Left lung (tissue), 10 donors: ENCODE results near the gene CSNK1E. TPM values are rescaled to one million over a fixed set of nuclear protein-coding genes. Genes with fewer than 3 reads are reported as not detected.
"Not testable (repeated sequence)": the region's sequence is repeated elsewhere in the genome, so short reads cannot be mapped to it uniquely, and the experiment has no call there.

Experiments used
- ATAC-seq: fragments of 200-7000 bp; cut with Tn5 transposase; one replicate; pipeline ENCODE4 v1.9.1; 2020; ENCODE audit warnings: moderate library complexity
- DNase-seq, 4 donors: peaks; one replicate each; pipeline ENCODE4 v3.0.0-alpha.2; 2013 to 2020
- H3K27ac ChIP-seq, 2 donors: fragments of 200-600 bp; sonication (generic) in 1 of 2; one replicate each; pipeline versions ENCODE4 v1.5.0 to v1.8.0; 2020 to 2021
- H3K27me3 ChIP-seq, 2 donors: fragments of 200-600 bp; sonication (generic) in 1 of 2; one replicate each; pipeline versions ENCODE4 v1.5.0 to v1.8.0; 2020 to 2021
- H3K36me3 ChIP-seq, 2 donors: fragments of 200-600 bp; sonication (generic) in 1 of 2; one replicate each; pipeline versions ENCODE4 v1.5.0 to v1.8.0; 2020 to 2021
- H3K4me1 ChIP-seq, 2 donors: fragments of 200-600 bp; one replicate each; pipeline ENCODE4 v1.8.0; 2021
- H3K4me3 ChIP-seq, 2 donors: fragments of 200-600 bp; sonication (generic) in 1 of 2; one replicate each; pipeline versions ENCODE4 v1.5.0 to v1.8.0; 2020 to 2021; ENCODE audit warnings: mild to moderate bottlenecking in 1 of 2
- H3K9me3 ChIP-seq, 2 donors: fragments of 200-600 bp; sonication (generic) in 1 of 2; one replicate each; pipeline versions ENCODE4 v1.5.0 to v1.8.0; 2020 to 2021
- intact Hi-C, 2 donors: fragments of 100-400 bp; cut with DNase I; formaldehyde crosslinking; loops; one replicate each; pipeline versions ENCODE4 v1.11.2 to v1.14.2; 2022
- polyA plus RNA-seq, 6 donors: library from polyadenylated mRNA; unstranded; fragments of 120-200 nt; gene quantifications; one replicate each; pipeline ENCODE4 v1.2.1, GENCODE V29; 2013; ENCODE audit not compliant: insufficient read length in 6 of 6
- total RNA-seq, 2 donors: library from RNA; stranded (reverse); fragmentation: NEBNext Ultra II Directional; extraction: Animal tissue kit (Norgen Biotek cat#: 25700); gene quantifications; one replicate each; pipeline ENCODE4 v1.2.1, GENCODE V29; 2021
- TF ChIP-seq, protein P1 (sequence below), 2 donors: fragments of 200-600 bp; sonication (generic) in 1 of 2; IDR thresholded peaks; one replicate each; pipeline versions ENCODE4 v1.5.0 to v1.8.0; 2021; ENCODE audit warnings: antibody characterized with exemption in 2 of 2
- donor health status: DM: no; HTN: yes; CAD: no.
- donor health status: DM: no; HTN: no; CAD: no.

The CSNK1E gene
- total and polyA plus RNA-seq, 8 donors, result 95.3 to 209 (median 179) TPM

DNA sequence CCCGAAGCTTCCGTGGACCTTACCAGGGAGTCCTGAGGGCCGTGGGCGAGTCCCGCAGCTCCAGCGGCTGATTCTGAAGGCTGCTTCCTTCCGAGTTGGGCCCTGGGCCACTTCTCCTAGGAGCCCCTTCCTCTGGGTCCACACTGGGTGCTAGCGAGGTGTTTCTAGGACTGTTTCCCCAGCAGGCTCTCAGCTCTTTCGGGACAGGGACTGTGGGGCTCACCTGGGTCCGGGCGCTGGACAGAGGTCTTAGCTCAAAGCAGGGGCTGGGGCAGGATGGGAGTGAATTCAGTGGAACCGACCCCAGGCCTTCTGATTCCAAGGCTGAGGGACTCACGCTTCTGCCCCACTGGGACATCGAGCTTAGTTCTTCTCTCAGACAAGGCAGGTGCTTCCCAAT lies 29.3 kb upstream of the CSNK1E start:
- no peaks in the 10 kb centered on the region for H3K4me1 ChIP-seq
- TF ChIP-seq, protein P1, sequence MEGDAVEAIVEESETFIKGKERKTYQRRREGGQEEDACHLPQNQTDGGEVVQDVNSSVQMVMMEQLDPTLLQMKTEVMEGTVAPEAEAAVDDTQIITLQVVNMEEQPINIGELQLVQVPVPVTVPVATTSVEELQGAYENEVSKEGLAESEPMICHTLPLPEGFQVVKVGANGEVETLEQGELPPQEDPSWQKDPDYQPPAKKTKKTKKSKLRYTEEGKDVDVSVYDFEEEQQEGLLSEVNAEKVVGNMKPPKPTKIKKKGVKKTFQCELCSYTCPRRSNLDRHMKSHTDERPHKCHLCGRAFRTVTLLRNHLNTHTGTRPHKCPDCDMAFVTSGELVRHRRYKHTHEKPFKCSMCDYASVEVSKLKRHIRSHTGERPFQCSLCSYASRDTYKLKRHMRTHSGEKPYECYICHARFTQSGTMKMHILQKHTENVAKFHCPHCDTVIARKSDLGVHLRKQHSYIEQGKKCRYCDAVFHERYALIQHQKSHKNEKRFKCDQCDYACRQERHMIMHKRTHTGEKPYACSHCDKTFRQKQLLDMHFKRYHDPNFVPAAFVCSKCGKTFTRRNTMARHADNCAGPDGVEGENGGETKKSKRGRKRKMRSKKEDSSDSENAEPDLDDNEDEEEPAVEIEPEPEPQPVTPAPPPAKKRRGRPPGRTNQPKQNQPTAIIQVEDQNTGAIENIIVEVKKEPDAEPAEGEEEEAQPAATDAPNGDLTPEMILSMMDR (IDR thresholded peaks at IDR 0.05), result no peak
- H3K9me3 ChIP-seq, result no peaks in the 10 kb centered on the region
- ATAC-seq, result no peak
- peaks cover 0 to 25% of the 10 kb centered on the region in 2 donors for H3K27me3 ChIP-seq
- no peak overlapping the region for H3K27ac ChIP-seq
- H3K36me3 ChIP-seq, result peaks cover 0 to 4% of the 10 kb centered on the region in 2 donors
- DNase-seq, result no peak
- H3K4me3 ChIP-seq, result no peak overlapping the region
- intact Hi-C loops, result no loop called here

DNA sequence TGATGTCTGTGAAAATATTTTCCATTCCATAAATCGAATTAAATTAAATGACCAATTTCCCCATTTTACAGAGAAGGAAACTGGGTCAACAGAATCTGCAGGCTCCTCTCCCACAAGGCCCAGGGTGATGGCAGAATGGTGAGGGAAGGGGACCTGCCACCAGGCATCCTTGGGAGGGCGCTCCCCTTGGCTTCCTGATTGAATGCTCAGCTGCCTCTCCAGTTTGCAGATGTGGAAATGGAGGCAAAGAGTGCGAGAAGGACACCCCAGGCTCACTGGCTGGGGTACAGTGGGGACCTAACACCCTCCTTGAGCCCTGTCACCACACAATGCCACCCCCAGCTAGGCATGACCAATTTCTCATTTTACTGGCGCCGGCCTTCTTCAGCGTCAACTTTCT lies 28.5 kb upstream of the CSNK1E start:
- no peak for ATAC-seq
- no peaks in the 10 kb centered on the region for H3K9me3 ChIP-seq
- TF ChIP-seq, protein P1 (IDR thresholded peaks at IDR 0.05), result no peak
- no peak for DNase-seq
- no peaks in the 10 kb centered on the region for H3K4me1 ChIP-seq
- H3K27me3 ChIP-seq, result peaks cover 0 to 25% of the 10 kb centered on the region in 2 donors
- H3K27ac ChIP-seq, result no peak overlapping the region
- H3K36me3 ChIP-seq, result no peaks in the 10 kb centered on the region
- intact Hi-C loops, result no loop called here
- no peak overlapping the region for H3K4me3 ChIP-seq

DNA sequence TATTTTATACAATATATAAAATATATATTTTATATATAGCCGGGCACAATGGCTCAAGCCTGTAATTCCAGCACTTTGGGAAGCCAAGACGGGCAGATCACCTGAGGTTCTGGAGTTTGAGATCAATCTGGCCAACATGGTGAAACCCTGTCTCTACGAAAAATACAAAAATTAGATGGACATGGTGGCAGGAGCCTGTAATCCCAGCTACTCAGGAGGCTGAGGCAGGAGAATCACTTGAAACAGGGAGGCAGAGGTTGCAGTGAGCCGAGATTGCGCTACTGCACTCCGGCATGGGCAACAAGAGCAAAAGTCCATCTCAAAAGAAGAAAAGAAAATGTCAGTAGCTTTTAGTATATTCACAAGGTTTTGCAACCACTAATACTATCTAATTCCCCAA lies 22.7 kb upstream of the CSNK1E start:
- intact Hi-C loops, H3K36me3 ChIP-seq, H3K27ac ChIP-seq, H3K4me3 ChIP-seq, H3K9me3 ChIP-seq, ATAC-seq: not testable (repeated sequence)
- peak in 1 of 4 donors; percentile 4 for DNase-seq
- peaks cover 2 to 18% of the 10 kb centered on the region in 2 donors for H3K4me1 ChIP-seq
- H3K27me3 ChIP-seq, result peaks cover 4 to 11% of the 10 kb centered on the region in 2 donors

DNA sequence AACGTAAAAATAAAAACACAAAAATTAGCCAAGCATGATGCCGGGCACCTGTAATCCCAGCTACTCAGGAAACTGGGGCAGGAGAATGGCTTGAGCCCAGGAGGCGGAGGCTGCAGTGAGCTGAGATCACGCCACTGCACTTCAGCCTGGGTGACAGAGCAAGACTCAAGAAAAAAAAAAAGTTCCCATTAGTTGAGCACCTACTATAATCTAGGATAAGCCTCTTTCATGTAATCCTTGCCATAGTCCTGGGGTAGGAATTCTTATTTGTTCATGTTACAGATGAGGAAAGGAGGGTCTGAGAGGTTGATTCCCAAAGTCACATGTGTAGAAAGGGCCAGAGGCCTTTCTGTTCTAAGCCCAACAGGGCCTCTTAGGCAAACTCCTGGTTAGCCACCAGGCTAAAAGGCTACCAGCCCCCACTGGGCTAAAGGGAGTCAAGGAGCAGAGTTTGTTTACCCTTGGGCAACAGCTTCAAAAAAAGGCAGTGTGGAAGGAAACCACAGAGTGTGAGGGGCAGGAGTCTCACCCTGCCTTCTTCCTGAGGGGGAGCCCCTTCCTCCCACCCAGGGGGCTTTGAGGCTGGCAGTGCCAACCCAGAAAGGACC lies 21.6 kb upstream of the CSNK1E start:
- Histone ChIP-seq H3K27me3 (peaks cover 4 to 11% of the 10 kb centered on the region in 2 donors), H3K9me3 (no peaks in the 10 kb centered on the region), H3K4me3 (no peak overlapping the region), H3K4me1 (peaks cover 2 to 22% of the 10 kb centered on the region in 2 donors), H3K27ac (no peak overlapping the region), H3K36me3 (no peaks in the 10 kb centered on the region)
- intact Hi-C loops, result no loop called here
- TF ChIP-seq, protein P1 (IDR thresholded peaks at IDR 0.05), result no peak
- no peak for ATAC-seq
- peak in 1 of 4 donors; percentile 19 for DNase-seq

DNA sequence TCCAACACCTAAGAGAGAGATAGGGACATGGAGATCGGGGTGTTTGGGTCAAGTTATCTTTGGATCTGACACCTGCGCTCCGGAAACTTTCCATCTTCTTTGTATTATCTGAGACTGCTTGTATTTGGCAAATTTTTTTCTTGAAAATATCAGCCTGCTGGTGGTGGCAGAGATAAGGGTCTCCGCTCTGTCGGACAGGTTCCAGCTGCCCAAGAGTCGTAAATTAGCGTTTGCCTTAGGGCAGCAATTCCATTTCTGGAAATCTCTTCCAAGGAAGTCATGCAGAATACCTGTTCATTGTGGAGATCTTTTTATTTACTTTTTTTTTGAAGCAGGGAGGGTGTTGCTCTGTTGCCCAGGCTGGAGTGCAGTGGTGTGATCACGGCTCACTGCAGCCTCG lies 19.5 kb upstream of the CSNK1E start:
- Histone ChIP-seq H3K36me3 (no peaks in the 10 kb centered on the region), H3K9me3 (no peaks in the 10 kb centered on the region), H3K4me1 (peaks cover 2 to 22% of the 10 kb centered on the region in 2 donors), H3K27ac (no peak overlapping the region), H3K27me3 (peaks cover 4 to 11% of the 10 kb centered on the region in 2 donors), H3K4me3 (peak overlapping the region in 1 of 2 donors; percentile 46)
- TF ChIP-seq, protein P1 (IDR thresholded peaks at IDR 0.05), result no peak
- intact Hi-C loops, result no loop called here
- no peak for DNase-seq
- ATAC-seq, result peak; percentile 19

DNA sequence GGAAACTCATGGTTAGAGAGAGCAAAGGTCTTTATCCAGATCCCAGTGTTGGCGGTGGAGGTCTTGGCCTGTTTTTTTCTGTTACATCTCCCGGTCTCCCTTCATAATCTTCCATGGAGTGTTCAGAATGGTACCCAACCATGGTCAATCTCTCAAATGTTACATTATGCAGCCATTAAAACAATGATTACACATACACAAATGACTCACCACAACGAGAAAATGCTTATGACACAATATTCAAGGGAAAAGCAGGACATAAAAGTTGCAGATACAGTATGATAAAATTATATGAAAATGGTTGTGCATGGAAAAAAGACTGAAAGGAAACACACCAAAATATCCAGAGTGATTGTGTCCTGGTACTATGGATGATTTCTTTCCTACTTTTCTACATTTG lies 17.8 kb upstream of the CSNK1E start:
- peaks cover 4 to 11% of the 10 kb centered on the region in 2 donors for H3K27me3 ChIP-seq
- ATAC-seq, result no peak
- no peak overlapping the region for H3K4me3 ChIP-seq
- no peak for DNase-seq
- H3K4me1 ChIP-seq, result peaks cover 2 to 22% of the 10 kb centered on the region in 2 donors
- TF ChIP-seq, protein P1 (IDR thresholded peaks at IDR 0.05), result no peak
- H3K27ac ChIP-seq, result no peak overlapping the region
- H3K9me3 ChIP-seq, result no peaks in the 10 kb centered on the region
- intact Hi-C loops, result no loop called here
- H3K36me3 ChIP-seq, result no peaks in the 10 kb centered on the region
